Endothelial cell of umbilical vein (primary cell): Measurements from ENCODE around the gene CFAP20. TPM values are rescaled to one million over a fixed set of nuclear protein-coding genes. Genes with fewer than 3 reads are reported as not detected.

Experiments
- BruUV-seq: library from RNA; stranded (reverse); fragments of 400-500 nt; replicated peaks from 2 replicates; lab custom pipeline; 2021; lab: Mats Ljungman, UMichigan
- CTCF ChIA-PET: fragments of 300-600, 350-600 bp; sonication (Branson Sonifier 250); formaldehyde crosslinking; loops from one replicate; lab custom pipeline; 2021; ENCODE audit warnings: antibody characterized with exemption, inconsistent platforms; lab: Charles Lee
- POLR2A ChIA-PET: fragments of 300-600, 350-600 bp; sonication (Branson Sonifier 250); formaldehyde crosslinking; loops from one replicate; lab custom pipeline; 2021; ENCODE audit warnings: antibody characterized with exemption, inconsistent platforms; lab: Charles Lee
- DNase-seq: peaks from one replicate; pipeline ENCODE4 v3.0.0-alpha.2; 2011; ENCODE audit warnings: low read depth, low spot score
- FAIRE-seq: peaks from 2 replicates; lab custom pipeline; 2011; peaks lifted over from hg19 to GRCh38; lab: Jason Lieb, UNC
- H2AFZ ChIP-seq: 2 replicates; pipeline ENCODE4 v1.6.0; 2012; ENCODE audit warnings: low read depth, low read length, control low read depth, inconsistent platforms
- H3K27ac ChIP-seq: 2 replicates; pipeline ENCODE4 v1.5.1; 2011; ENCODE audit warnings: low read depth, mild to moderate bottlenecking, control low read depth, low read length, moderate library complexity; ENCODE audit not compliant: insufficient read depth
- H3K27me3 ChIP-seq, 2 experiments: 2 replicates each; pipeline versions ENCODE4 v1.6.0 to v1.6.1; 2011; ENCODE audit warnings: low read length in 2 of 2, mixed read lengths in 1 of 2; ENCODE audit not compliant: control insufficient read depth in 2 of 2, insufficient read depth in 2 of 2
- H3K36me3 ChIP-seq, 2 experiments: 2 replicates in 1 of 2; 3 replicates in 1 of 2; pipeline ENCODE4 v1.5.1; 2011; ENCODE audit warnings: low read length in 2 of 2, mild to moderate bottlenecking in 1 of 2, moderate library complexity in 1 of 2; ENCODE audit not compliant: control insufficient read depth in 2 of 2, insufficient read depth in 2 of 2; ENCODE audit errors: extremely low read depth in 1 of 2
- H3K4me1 ChIP-seq: 3 replicates; pipeline ENCODE4 v1.5.1; 2011; ENCODE audit warnings: mild to moderate bottlenecking, low read length; ENCODE audit not compliant: control insufficient read depth, insufficient read depth; ENCODE audit errors: extremely low read depth
- H3K4me2 ChIP-seq: 2 replicates; pipeline ENCODE4 v1.6.1; 2011; ENCODE audit warnings: low read length, control low read depth, mixed read lengths; ENCODE audit not compliant: insufficient read depth
- H3K4me3 ChIP-seq, 3 experiments: fragments of 200-600 bp in 1 of 3; sonication (generic), shearing (Covaris generic) in 1 of 3; replicated peaks in 1 of 3; 2 replicates each; pipeline ENCODE4 v1.5.1; 2011 to 2016; ENCODE audit warnings: control low read depth in 3 of 3, low read length in 3 of 3, mild to moderate bottlenecking in 2 of 3, inconsistent platforms in 1 of 3, low read depth in 1 of 3, moderate library complexity in 1 of 3; ENCODE audit not compliant: insufficient read depth in 1 of 3
- H3K79me2 ChIP-seq: 2 replicates; pipeline ENCODE4 v1.6.0; 2012; ENCODE audit warnings: low read length, inconsistent platforms; ENCODE audit not compliant: control insufficient read depth, insufficient read depth
- H3K9ac ChIP-seq: replicated peaks from 2 replicates; pipeline ENCODE3; 2011; ENCODE audit warnings: low read length, control low read depth; ENCODE audit not compliant: insufficient read depth; ENCODE audit errors: extremely low read depth
- H3K9me1 ChIP-seq: replicated peaks from 3 replicates; pipeline ENCODE4 v1.6.0; 2011; ENCODE audit warnings: mild to moderate bottlenecking, low read length; ENCODE audit not compliant: control insufficient read depth, insufficient read depth; ENCODE audit errors: extremely low read depth
- H3K9me3 ChIP-seq: replicated peaks from 2 replicates; pipeline ENCODE4 v1.5.1; 2012; ENCODE audit warnings: low read length, inconsistent platforms; ENCODE audit not compliant: control insufficient read depth, insufficient read depth
- H4K20me1 ChIP-seq: replicated peaks from 2 replicates; pipeline ENCODE3; 2011; ENCODE audit warnings: mild to moderate bottlenecking, low read length; ENCODE audit not compliant: control insufficient read depth, insufficient read depth; ENCODE audit errors: extremely low read depth
- CTCF ChIP-seq, 2 donors: IDR thresholded peaks; 1 replicate in 1 of 2; 2 replicates in 1 of 2; pipeline ENCODE4 v1.5.1; 2011; ENCODE audit warnings: low read length in 2 of 2, mild to moderate bottlenecking in 2 of 2, moderate library complexity in 2 of 2, control low read depth in 1 of 2, inconsistent platforms in 1 of 2, low read depth in 1 of 2; ENCODE audit not compliant: insufficient read depth in 1 of 2; ENCODE audit errors: extremely low read depth in 1 of 2
- EZH2 ChIP-seq: IDR thresholded peaks from 2 replicates; pipeline ENCODE4 v1.6.1; 2012; ENCODE audit warnings: borderline replicate concordance, low read depth, mild to moderate bottlenecking, moderate library complexity, low read length, inconsistent platforms; ENCODE audit not compliant: severe bottlenecking
- FOS ChIP-seq: IDR thresholded peaks from 2 replicates; pipeline ENCODE4 v1.6.1; 2011; ENCODE audit warnings: mild to moderate bottlenecking, low read length, moderate library complexity, borderline replicate concordance; ENCODE audit not compliant: insufficient read depth
- GATA2 ChIP-seq: IDR thresholded peaks from 2 replicates; pipeline ENCODE4 v1.7.0; 2011; ENCODE audit warnings: low read depth, mild to moderate bottlenecking, moderate library complexity, mixed read lengths, low read length; ENCODE audit not compliant: insufficient read length, insufficient read depth
- JUN ChIP-seq: IDR thresholded peaks from 2 replicates; pipeline ENCODE4 v1.6.1; 2011; ENCODE audit warnings: borderline replicate concordance, low read depth; ENCODE audit not compliant: insufficient read length, insufficient read depth
- MAX ChIP-seq: IDR thresholded peaks from 2 replicates; pipeline ENCODE4 v1.6.1; 2011; ENCODE audit not compliant: insufficient read depth, insufficient read length
- MYC ChIP-seq: IDR thresholded peaks from one replicate; pipeline ENCODE4 v1.6.1; 2011; ENCODE audit warnings: mild to moderate bottlenecking, low read depth, low read length
- POLR2A ChIP-seq: IDR thresholded peaks from 2 replicates; pipeline ENCODE4 v1.6.1; 2012; ENCODE audit warnings: low read depth, mild to moderate bottlenecking, control low read depth, low read length
- POLR2AphosphoS5 ChIP-seq: IDR thresholded peaks from 2 replicates; pipeline ENCODE4 v1.6.1; 2012; ENCODE audit warnings: low read depth, mild to moderate bottlenecking, control low read depth, low read length, moderate library complexity; ENCODE audit not compliant: insufficient read depth
- dilution Hi-C: fragments of 300-500 bp; cut with MboI; formaldehyde crosslinking; loops from one replicate; pipeline ENCODE4 v1.15.0; 2019; ENCODE audit warnings: low sequenced_read_pairs; ENCODE audit not compliant: extremely low pct_ligation_motif_present
- intact Hi-C: fragments of 100-400 bp; cut with micrococcal nuclease; formaldehyde crosslinking; loops from one replicate; pipeline ENCODE4 v1.10.0; 2022
- polyA plus RNA-seq, 4 experiments: library from polyadenylated mRNA; depleted of rRNA in 3 of 4; stranded (reverse) in 3 of 4; unstranded in 1 of 4; fragments of >200 nt; gene quantifications; 2 replicates each; pipeline versions ENCODE4 v1.2.1 to v1.2.3, GENCODE V29; 2011 to 2012; ENCODE audit warnings: missing spikeins in 1 of 4
- total RNA-seq: library from RNA; stranded (reverse); gene quantifications from 2 replicates; pipeline ENCODE4 v1.2.3, GENCODE V29; 2021

CFAP20 gene
- total and polyA plus RNA-seq, 2 donors (not counting 3 experiments of a cell fraction or from before 2014, with no cell fraction given) = 44.7 to 70.9 TPM

GRCh38 chr16:58077796-58078195, 51.4 kb downstream of the CFAP20 start:
- intact Hi-C loops = no loop called here
- no peak for TF ChIP-seq FOS
- TF ChIP-seq JUN = no peak
- TF ChIP-seq CTCF (IDR thresholded peaks at IDR 0.05; ENCODE audit: extremely low read depth in 1 of 2, insufficient read depth in 1 of 2, low read depth in 1 of 2, low read length in 2 of 2) = no peak
- TF ChIP-seq POLR2AphosphoS5 = no peak
- no peak for TF ChIP-seq MYC
- no peak for TF ChIP-seq POLR2A
- TF ChIP-seq GATA2 = no peak
- TF ChIP-seq MAX = no peak
- no peak for TF ChIP-seq EZH2
- ChIA-PET POLR2A (no interaction called here), CTCF (interaction anchor here (1.2 to 1.3 kb wide), 2 partner anchors 15 to 28 kb away, joined by 3 to 4 read pairs; no protein-coding TSS in a partner anchor)
- H3K4me2 ChIP-seq = no peak overlapping the region
- H3K9me3 ChIP-seq = no peaks in the 10 kb centered on the region
- dilution Hi-C loops = no loop called here
- BruUV-seq = no TSS peak
- no peak for FAIRE-seq
- H3K4me3 ChIP-seq = no peak overlapping the region
- H3K9me1 ChIP-seq = no peaks in the 10 kb centered on the region
- no peak overlapping the region for H3K9ac ChIP-seq
- H2AFZ ChIP-seq = no peak overlapping the region
- H3K27ac ChIP-seq = no peak overlapping the region
- no peaks in the 10 kb centered on the region for H3K79me2 ChIP-seq
- H4K20me1 ChIP-seq = no peaks in the 10 kb centered on the region
- H3K27me3 ChIP-seq = no peaks in the 10 kb centered on the region
- no peak for DNase-seq
- H3K36me3 ChIP-seq = no peaks in the 10 kb centered on the region
- H3K4me1 ChIP-seq = peaks cover 22% of the 10 kb centered on the region
